ENCODE data around the gene ZNF808. TPM values are rescaled to one million over a fixed set of nuclear protein-coding genes. Genes with fewer than 3 reads are reported as not detected.

ZNF808 gene
- total and polyA plus RNA-seq, 9 of the 15 experiments (the other 6 are each of a cell fraction or from before 2014, with no cell fraction given), result 3.1 to 20.1 (median 10.9) TPM

GRCh38 chr19:52522551-52522950 lies 4.9 kb upstream of the ZNF808 start (continued):
- no peak for TF ChIP-seq HDAC8 (tag; IDR thresholded peaks at IDR 0.05)
- no peak for TF ChIP-seq TBP (optimal IDR thresholded peaks at IDR 0.05; ENCODE audit: low read depth, low read length)
- no peak for TF ChIP-seq IRF9 (tag; IDR thresholded peaks at IDR 0.05)
- no peak for TF ChIP-seq C11orf30 (IDR thresholded peaks at IDR 0.05; ENCODE audit: low read depth)

- Histone ChIP-seq H2AFZ (ENCODE audit: low read depth, low read length) (no peak overlapping the region), H4K20me1 (replicated peaks; ENCODE audit: control insufficient read depth, insufficient read depth, low read length) (no peaks in the 10 kb centered on the region), H3K9me1 (ENCODE audit: control insufficient read depth, insufficient read depth, low read length) (no peaks in the 10 kb centered on the region), H3K79me2 (ENCODE audit: control insufficient read depth, insufficient read depth, low read length) (peaks cover 16% of the 10 kb centered on the region), H3K9ac (ENCODE audit: insufficient read depth in 1 of 2, low read depth in 2 of 2, low read length in 2 of 2) (no peak overlapping the region), H3K4me2 (ENCODE audit: insufficient read depth, low read length) (no peak overlapping the region), H3K9me3 (replicated peaks; ENCODE audit: control insufficient read depth, insufficient read depth, low read depth, low read length) (peaks cover 1% of the 10 kb centered on the region; the same call in 1 of the 2 replicates), H3K36me3 (ENCODE audit: control insufficient read depth, insufficient read depth, low read length) (peaks cover under 1% of the 10 kb centered on the region; the same call in 1 of the 3 replicates), H3K4me3 (no peak overlapping the region), H3K27me3 (ENCODE audit: control insufficient read depth in 2 of 2, insufficient read depth in 2 of 2, low read length in 2 of 2) (no peaks in the 10 kb centered on the region), H3K27ac (ENCODE audit: extremely low read depth, low read depth, low read length) (no peak overlapping the region), H3K4me1 (replicated peaks in 1 of 2; ENCODE audit: control insufficient read depth in 2 of 2, insufficient read depth in 2 of 2, low read length in 2 of 2) (peaks cover 6 to 10% of the 10 kb centered on the region in 2 experiments; a peak in 3 of 5 replicates)
- BruUV-seq (replicated peaks), result no TSS peak
- TF ChIP-seq ZNF699 (CRISPR knock-in tag; IDR thresholded peaks at IDR 0.05; ENCODE audit: insufficient replicate concordance) (no peak), ZNF263 (CRISPR knock-in tag; IDR thresholded peaks at IDR 0.05; ENCODE audit: borderline replicate concordance) (no peak), ZNF3 (CRISPR knock-in tag; IDR thresholded peaks at IDR 0.05) (no peak), HOXB6 (CRISPR knock-in tag; IDR thresholded peaks at IDR 0.05; ENCODE audit: borderline replicate concordance) (no peak)
- no peak for DNase-seq (ENCODE audit: extremely low read depth in 1 of 4, low spot score in 3 of 4)
- WGBS (ENCODE audit: insufficient coverage, low coverage, missing lambda C conversion rate), result 24% methylated on average over 20 of the region's 20 CpGs
- CTCF ChIA-PET (ENCODE audit: low intra/inter-chr PET ratio), result no interaction called here
- in situ Hi-C loops (cut with MboI), result no loop called here
- POLR2A ChIA-PET, result interaction anchor here (0.6 kb wide), 1 partner anchor 1145 kb away, joined by 5 read pairs; no protein-coding TSS in a partner anchor
- ATAC-seq, result no peak
- intact Hi-C loops (cut with micrococcal nuclease), result loop anchor here (10.0 kb wide), 1 partner anchor 171 kb away; no protein-coding TSS in a partner anchor
- no peak for FAIRE-seq
Measured at GRCh38 chr19:52524086-52524485, 3.4 kb upstream of the ZNF808 start.
